ENCODE measurements around the gene TBC1D16.

Gene TBC1D16

DNA sequence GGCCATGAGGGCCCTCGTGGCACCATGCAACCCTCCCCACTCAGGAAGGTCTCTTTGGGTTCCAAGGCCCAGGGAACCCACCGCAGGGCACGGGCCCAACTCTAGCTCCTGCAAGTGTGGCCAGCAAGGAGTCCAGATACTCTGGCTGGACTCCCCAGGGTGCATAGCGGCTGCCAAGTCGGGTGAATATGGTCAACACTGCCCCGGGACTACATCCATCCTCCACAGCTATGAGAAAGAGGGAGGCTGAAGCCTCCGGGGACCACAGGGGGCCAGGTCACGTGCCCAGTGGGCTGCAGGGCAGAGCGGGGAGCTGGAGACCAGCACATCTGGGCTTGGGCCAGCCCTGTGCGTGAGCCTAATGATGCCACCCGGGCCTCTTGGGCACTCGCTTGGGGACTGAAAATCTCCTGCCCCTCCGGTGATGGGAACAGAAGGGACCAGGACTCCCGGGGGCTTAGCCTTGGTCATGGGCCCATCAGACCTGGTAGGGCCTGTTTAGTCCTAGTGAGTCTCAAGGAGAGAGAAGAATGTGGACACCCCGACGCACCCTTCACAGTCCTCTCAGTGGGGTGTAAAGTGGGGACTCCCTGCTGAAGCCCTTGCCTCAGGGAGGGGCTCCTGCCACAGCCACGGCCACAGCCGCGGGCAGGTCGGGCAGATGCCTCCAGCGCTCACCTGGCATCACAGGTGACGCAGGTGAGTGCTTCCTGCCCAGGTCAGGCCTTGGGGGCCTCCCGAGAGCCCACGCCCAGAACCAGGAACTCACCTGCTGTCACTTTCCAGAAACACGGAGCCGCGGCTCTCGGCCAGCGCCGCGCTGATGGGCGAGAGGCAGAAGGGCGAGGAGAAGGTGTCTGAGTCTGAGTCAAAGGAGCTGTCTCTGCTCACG is 26.0 kb downstream of the TBC1D16 start:
- DNase-seq (ENCODE audit: low read depth) = no peak
- TF ChIP-seq, protein P1, sequence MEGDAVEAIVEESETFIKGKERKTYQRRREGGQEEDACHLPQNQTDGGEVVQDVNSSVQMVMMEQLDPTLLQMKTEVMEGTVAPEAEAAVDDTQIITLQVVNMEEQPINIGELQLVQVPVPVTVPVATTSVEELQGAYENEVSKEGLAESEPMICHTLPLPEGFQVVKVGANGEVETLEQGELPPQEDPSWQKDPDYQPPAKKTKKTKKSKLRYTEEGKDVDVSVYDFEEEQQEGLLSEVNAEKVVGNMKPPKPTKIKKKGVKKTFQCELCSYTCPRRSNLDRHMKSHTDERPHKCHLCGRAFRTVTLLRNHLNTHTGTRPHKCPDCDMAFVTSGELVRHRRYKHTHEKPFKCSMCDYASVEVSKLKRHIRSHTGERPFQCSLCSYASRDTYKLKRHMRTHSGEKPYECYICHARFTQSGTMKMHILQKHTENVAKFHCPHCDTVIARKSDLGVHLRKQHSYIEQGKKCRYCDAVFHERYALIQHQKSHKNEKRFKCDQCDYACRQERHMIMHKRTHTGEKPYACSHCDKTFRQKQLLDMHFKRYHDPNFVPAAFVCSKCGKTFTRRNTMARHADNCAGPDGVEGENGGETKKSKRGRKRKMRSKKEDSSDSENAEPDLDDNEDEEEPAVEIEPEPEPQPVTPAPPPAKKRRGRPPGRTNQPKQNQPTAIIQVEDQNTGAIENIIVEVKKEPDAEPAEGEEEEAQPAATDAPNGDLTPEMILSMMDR (conservative IDR thresholded peaks at IDR 0.05; ENCODE audit: control insufficient read depth, insufficient read depth, low read depth, low read length) = no peak
- no peak overlapping the region for H3K4me3 ChIP-seq (ENCODE audit: control insufficient read depth, low read depth, low read length)

DNA sequence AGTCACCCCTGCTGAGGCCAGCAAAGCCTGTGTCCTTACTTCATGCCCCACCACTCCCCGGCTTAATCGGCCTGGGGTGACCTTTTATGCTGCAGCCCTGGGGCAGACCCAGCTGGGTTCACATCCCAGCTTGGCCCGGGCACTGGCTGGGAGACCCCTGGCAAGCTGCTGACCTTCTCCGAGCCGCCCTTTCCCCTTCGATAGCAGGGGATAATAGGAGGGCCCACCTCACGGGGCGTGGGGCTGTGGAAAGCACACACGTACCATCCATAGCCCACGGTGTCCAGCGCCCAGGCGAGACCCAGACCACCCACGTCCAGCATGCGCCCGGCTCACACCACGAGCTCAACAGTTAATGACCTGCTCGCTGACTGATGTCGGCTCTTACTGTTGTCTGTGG is 26.8 kb downstream of the TBC1D16 start:
- no peak for DNase-seq (ENCODE audit: low read depth)
- TF ChIP-seq, protein P1 (conservative IDR thresholded peaks at IDR 0.05; ENCODE audit: control insufficient read depth, insufficient read depth, low read depth, low read length) = no peak
- no peak overlapping the region for H3K4me3 ChIP-seq (ENCODE audit: control insufficient read depth, low read depth, low read length)

DNA sequence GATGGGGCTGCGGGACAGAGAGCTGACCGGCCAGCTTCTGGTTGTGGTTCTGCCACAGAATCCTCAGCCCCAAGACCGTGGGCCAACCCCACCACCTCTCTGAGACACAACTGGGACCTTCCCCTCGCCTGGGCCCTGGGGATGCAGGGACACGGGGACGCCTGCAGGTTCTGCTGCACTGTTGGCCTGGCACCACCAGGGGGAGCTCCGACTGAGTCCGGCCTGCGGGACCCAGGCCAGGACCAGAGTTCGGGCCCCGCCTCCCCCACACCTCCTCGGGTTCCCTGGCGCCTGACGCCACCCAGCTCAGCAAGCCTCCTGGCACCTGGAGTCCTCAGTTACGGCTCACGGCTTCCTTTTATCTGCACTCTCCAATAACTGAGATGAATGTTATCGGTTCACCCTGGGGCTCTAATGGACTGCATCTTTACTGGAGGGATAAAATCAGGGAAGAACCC is 27.3 kb downstream of the TBC1D16 start:
- no peak overlapping the region for H3K4me3 ChIP-seq (ENCODE audit: control insufficient read depth, low read depth, low read length)
- TF ChIP-seq, protein P1 (conservative IDR thresholded peaks at IDR 0.05; ENCODE audit: control insufficient read depth, insufficient read depth, low read depth, low read length) = peak; percentile 82
- peak; percentile 55 for DNase-seq (ENCODE audit: low read depth)

GRCh38 chr17:80007939-80008338 is 27.7 kb downstream of the TBC1D16 start:
- H3K4me3 ChIP-seq (ENCODE audit: control insufficient read depth, low read depth, low read length) = no peak overlapping the region
- TF ChIP-seq, protein P1 (conservative IDR thresholded peaks at IDR 0.05; ENCODE audit: control insufficient read depth, insufficient read depth, low read depth, low read length) = no peak
- DNase-seq (ENCODE audit: low read depth) = no peak

DNA sequence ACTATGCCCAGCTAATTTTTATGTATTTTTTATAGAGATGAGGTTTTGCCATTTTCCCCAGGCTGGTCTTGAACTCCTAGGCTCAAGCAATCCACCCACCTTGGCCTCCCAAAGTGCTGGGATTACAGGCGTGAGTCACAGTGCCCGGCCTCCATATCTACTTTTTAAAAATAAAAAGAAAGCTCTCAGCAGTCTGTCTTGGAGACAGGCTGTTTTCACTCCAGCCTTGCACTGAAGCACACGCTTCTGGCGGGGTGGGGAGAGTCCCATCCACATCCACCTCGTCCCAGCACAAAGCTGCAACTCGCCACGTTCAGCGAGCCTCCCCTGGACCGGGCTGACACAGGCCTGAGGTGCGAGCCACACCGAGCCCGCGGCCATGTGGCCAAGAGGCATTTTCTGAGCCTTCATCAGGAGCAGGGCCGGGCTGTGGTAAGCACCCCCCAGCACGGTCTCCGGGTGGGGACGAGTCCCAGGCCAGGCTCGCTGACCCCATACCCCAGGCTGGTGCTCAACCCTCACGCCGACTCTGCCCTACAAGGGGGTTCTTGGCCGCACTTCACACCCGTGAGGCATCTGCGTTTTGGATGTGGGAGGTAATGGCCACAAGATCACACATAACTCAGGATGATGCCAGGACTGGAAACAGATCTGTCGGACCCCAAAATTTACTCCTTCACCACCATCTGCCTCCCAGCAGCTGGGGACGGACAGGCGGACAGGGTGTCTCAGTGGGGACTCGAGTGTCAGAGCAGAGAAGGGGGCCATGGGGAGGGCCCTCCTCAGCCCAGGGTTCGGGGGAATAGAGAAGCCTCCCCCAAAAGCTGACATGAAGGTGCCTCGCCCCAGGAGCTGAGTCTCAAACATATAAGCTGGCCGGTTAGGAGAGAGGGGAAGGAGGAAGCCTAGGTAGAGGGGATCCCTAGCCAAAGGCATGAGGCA is 28.6 kb downstream of the TBC1D16 start:
- no peak for DNase-seq (ENCODE audit: low read depth)
- H3K4me3 ChIP-seq (ENCODE audit: control insufficient read depth, low read depth, low read length) = no peak overlapping the region
- TF ChIP-seq, protein P1 (conservative IDR thresholded peaks at IDR 0.05; ENCODE audit: control insufficient read depth, insufficient read depth, low read depth, low read length) = no peak

- TF ChIP-seq, protein P1 (conservative IDR thresholded peaks at IDR 0.05; ENCODE audit: control insufficient read depth, insufficient read depth, low read depth, low read length) = no peak
- no peak for DNase-seq (ENCODE audit: low read depth)
- H3K4me3 ChIP-seq (ENCODE audit: control insufficient read depth, low read depth, low read length) = no peak overlapping the region
These were observed 29.3 kb downstream of the TBC1D16 start for GRCh38 chr17:80006339-80006720.

Data from fibroblast of mammary gland (primary cell).